ENCODE measurements around the gene SLC25A43. TPM values are rescaled to one million over a fixed set of nuclear protein-coding genes. Genes with fewer than 3 reads are reported as not detected.

The SLC25A43 gene
- polyA plus RNA-seq, 1 donor, result 13.2 TPM

Other genes with a start within 250 kb of the SLC25A43 start
- 276 TPM for gene PGRMC1, start 163.1 kb upstream of the SLC25A43 start, polyA plus RNA-seq
- 559 TPM for gene SLC25A5, start 69.1 kb downstream of the SLC25A43 start, polyA plus RNA-seq
- 24.5 TPM for gene STEEP1, start 166.1 kb downstream of the SLC25A43 start, polyA plus RNA-seq
- gene UBE2A, start 175.2 kb downstream of the SLC25A43 start, polyA plus RNA-seq, result 61.6 TPM
- gene NKRF, start 207.1 kb downstream of the SLC25A43 start, polyA plus RNA-seq, result 8.5 TPM